HL-60 (cell line): Measurements from ENCODE around the gene NF2.

ENCODE experiments used
- DNase-seq, 2 experiments: peaks; one replicate each; pipeline ENCODE4 v3.0.0-alpha.2; 2010 to 2020; ENCODE audit warnings: low read depth in 1 of 2, low spot score in 1 of 2
- H3K27ac ChIP-seq: fragments of 250-450 bp; sonication (Bioruptor Pico); replicated peaks from 2 replicates; pipeline ENCODE4 v1.5.1; 2020; ENCODE audit warnings: mild to moderate bottlenecking, moderate library complexity
- H3K27me3 ChIP-seq: fragments of 250-450 bp; sonication (Bioruptor Pico); 2 replicates; pipeline ENCODE4 v1.5.1; 2021; ENCODE audit warnings: mild to moderate bottlenecking, moderate library complexity; ENCODE audit not compliant: insufficient read depth, poor library complexity, severe bottlenecking
- H3K4me3 ChIP-seq: replicated peaks from 2 replicates; pipeline ENCODE4 v1.5.1; 2011; ENCODE audit warnings: mild to moderate bottlenecking, control low read depth, low read length; ENCODE audit not compliant: insufficient read depth
- GABPA ChIP-seq: IDR thresholded peaks from 2 replicates; pipeline ENCODE4 v1.6.1; 2012; ENCODE audit warnings: low read depth
- POLR2AphosphoS5 ChIP-seq: IDR thresholded peaks from 2 replicates; pipeline ENCODE4 v1.6.1; 2012; ENCODE audit warnings: low read depth
- REST ChIP-seq: IDR thresholded peaks from 2 replicates; pipeline ENCODE4 v1.6.1; 2012; ENCODE audit warnings: low read depth; ENCODE audit not compliant: insufficient replicate concordance
- SPI1 ChIP-seq: IDR thresholded peaks from 2 replicates; pipeline ENCODE4 v1.6.1; 2012; ENCODE audit warnings: low read depth, mild to moderate bottlenecking, borderline replicate concordance
- TF ChIP-seq, protein P1 (sequence below): IDR thresholded peaks from one replicate; pipeline ENCODE4 v1.5.1; 2011; ENCODE audit warnings: low read length, control low read depth, inconsistent platforms; ENCODE audit not compliant: insufficient read depth

Gene NF2

DNA sequence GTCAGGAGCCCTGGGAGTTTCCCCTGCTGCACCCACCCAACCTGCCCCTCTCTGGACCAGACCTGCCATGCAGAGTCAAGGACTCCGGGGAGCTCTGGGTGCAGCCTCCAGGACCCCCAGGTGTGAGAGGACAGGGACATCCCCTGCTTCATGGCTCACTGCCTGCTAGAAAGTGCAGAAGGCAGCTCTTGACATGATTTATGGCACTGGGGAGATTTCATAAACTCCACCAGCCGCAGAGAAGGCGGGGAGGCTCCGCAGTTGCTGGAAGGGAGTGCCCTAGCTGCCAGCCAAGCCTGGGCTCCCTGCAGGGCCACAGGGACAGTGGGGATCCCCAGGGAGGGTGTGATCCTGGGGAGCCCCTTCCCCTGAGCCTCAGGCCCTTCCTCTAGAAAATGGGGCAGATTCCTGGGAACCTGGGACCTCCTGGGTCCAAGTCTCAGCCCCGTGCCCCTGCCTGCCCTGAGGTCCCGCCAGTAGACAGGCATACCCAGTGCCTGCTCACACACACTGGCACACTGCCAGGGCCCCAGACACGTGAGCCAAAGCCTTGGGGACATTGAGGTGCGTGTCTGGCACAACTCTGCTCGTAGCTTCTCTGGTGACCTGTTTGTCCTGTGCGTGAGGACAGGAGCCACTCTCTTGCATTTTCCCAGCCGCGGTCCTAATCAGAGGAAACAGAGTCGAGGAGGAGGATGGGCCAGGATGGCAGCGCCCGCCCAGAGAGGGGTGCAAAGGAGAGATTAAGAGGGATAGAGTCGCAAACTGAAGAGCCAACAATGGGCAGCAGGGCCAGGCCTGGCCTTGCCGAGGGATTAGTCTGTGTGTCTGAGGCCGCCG, 130.1 kb downstream of the NF2 start:
- no peak for DNase-seq
- Histone ChIP-seq H3K4me3 (no peak overlapping the region), H3K27me3 (no peaks in the 10 kb centered on the region), H3K27ac (no peak overlapping the region)
- TF ChIP-seq GABPA: no peak
- TF ChIP-seq SPI1: no peak
- TF ChIP-seq, protein P1, sequence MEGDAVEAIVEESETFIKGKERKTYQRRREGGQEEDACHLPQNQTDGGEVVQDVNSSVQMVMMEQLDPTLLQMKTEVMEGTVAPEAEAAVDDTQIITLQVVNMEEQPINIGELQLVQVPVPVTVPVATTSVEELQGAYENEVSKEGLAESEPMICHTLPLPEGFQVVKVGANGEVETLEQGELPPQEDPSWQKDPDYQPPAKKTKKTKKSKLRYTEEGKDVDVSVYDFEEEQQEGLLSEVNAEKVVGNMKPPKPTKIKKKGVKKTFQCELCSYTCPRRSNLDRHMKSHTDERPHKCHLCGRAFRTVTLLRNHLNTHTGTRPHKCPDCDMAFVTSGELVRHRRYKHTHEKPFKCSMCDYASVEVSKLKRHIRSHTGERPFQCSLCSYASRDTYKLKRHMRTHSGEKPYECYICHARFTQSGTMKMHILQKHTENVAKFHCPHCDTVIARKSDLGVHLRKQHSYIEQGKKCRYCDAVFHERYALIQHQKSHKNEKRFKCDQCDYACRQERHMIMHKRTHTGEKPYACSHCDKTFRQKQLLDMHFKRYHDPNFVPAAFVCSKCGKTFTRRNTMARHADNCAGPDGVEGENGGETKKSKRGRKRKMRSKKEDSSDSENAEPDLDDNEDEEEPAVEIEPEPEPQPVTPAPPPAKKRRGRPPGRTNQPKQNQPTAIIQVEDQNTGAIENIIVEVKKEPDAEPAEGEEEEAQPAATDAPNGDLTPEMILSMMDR: no peak
- TF ChIP-seq POLR2AphosphoS5: no peak
- TF ChIP-seq REST: no peak

DNA sequence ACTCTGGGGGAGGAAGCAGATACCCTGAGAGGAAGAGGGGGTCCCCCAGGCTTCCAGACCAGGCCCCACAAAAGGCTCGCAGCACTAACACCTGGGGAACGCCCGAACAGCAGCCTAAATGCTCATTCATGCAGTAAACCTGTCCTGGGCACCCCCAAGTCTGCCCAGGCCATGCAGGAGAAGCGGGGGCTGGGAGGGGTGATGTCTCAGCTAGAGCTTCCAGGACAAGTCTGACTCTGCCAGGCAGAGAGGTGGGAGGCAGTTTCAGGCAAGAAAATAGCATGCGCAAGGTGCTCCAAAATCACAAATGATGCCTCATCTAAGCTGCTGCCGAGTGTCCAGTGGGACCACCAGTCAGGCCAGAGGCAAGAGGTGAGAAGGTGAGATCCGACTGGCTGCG, 131.0 kb downstream of the NF2 start:
- H3K27ac ChIP-seq: no peak overlapping the region
- no peaks in the 10 kb centered on the region for H3K27me3 ChIP-seq
- no peak overlapping the region for H3K4me3 ChIP-seq
- no peak for DNase-seq
- TF ChIP-seq GABPA (no peak), SPI1 (no peak), POLR2AphosphoS5 (no peak), REST (no peak)
- TF ChIP-seq, protein P1: no peak

GRCh38 chr22:29734838-29735237, 131.4 kb downstream of the NF2 start:
- Histone ChIP-seq H3K27ac (no peak overlapping the region), H3K4me3 (no peak overlapping the region), H3K27me3 (no peaks in the 10 kb centered on the region)
- TF ChIP-seq POLR2AphosphoS5: no peak
- DNase-seq: no peak

- TF ChIP-seq POLR2AphosphoS5 (no peak), GABPA (no peak), REST (no peak), SPI1 (no peak)
- TF ChIP-seq, protein P1: no peak
- H3K4me3 ChIP-seq: no peak overlapping the region
Observed at GRCh38 chr22:29735416-29735815, 132.0 kb downstream of the NF2 start.

More at GRCh38 chr22:29735416-29735815, 132.0 kb downstream of the NF2 start:
- no peak for DNase-seq
- no peaks in the 10 kb centered on the region for H3K27me3 ChIP-seq
- H3K27ac ChIP-seq: no peak overlapping the region
